Hematopoietic multipotent progenitor cell treated with erythropoietin and hydrocortisone succinate and interleukin-3 and kit ligand, for 4 days (in vitro differentiated cells): ENCODE data around the gene CDK14.

Source experiments
- DNase-seq: peaks from one replicate; pipeline ENCODE4 v3.0.0-alpha.2; 2015

The CDK14 gene

DNA sequence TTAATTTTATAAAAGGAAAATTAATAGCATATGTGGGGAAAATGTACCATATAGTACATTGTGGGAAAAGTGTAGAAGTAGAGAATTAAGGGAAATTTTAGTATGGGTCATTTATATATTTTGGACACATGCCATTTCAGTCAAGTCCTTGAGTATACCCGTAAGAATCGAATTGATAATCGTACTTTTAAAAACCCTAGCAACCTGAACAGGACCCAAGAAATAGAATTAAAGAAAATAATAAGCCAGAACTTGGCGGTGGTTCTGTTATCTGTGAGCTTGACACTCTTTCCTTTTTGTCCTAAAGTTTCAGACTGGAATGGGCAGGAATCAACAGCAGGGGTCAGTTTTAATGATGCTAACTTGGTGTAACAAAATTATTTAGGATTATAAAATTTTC is 221.0 kb downstream of the CDK14 start:
- DNase-seq = no peak

GRCh38 chr7:90817846-90818245 is 221.7 kb downstream of the CDK14 start:
- no peak for DNase-seq

- DNase-seq = no peak
Observed at GRCh38 chr7:90818341-90818740, 222.2 kb downstream of the CDK14 start.

DNA sequence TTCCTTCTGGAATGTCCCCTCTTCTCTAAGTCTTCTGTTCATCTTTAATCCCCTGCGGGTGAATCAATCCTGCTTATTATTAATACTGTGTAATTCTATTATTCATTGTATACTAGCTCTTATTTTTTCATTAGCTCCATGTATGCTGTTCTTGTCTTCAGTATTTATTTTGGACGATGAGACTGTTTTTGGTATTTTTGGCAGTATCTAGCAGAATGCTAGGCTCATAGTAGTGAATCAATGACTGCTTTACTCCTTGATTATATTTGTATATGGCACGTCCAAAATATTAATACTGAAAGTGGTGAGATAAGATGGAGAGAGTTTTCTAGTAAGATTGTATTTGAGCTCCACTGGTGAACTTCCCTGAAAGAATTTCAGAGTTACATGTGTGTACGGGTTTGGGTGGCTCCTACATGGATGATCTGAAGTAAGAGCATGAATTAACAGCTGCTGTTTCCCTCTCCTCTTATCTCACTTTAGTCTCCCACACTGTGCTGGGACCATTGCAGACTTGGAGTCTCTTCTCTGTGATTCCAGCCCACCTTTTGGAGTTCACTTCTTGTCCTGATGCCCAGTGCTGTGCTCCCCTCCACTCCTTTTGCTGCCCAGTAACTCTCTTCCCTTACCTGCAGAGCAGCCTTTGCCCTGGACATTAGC is 226.0 kb downstream of the CDK14 start:
- DNase-seq = no peak

- DNase-seq = no peak
Observed at GRCh38 chr7:90824386-90825307, 228.5 kb downstream of the CDK14 start.

DNA sequence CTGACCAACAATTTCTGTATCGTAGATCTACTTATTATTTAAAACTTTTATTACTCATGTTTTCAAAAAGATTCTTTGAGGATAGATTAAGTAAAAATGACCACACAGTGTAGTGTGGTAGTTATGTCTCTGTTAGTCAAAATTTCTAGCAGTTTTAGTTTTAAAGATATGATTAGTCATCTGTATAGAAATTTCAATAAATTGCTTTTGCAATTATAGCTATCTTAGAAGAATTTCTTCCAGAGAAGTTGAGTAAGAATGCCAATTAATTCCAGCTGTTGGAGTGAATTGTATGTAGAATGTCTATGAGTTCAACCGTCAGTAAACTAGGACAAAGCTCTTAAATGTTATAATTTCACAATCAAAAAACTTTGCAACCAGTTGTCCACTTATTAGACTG is 229.7 kb downstream of the CDK14 start:
- no peak for DNase-seq

DNA sequence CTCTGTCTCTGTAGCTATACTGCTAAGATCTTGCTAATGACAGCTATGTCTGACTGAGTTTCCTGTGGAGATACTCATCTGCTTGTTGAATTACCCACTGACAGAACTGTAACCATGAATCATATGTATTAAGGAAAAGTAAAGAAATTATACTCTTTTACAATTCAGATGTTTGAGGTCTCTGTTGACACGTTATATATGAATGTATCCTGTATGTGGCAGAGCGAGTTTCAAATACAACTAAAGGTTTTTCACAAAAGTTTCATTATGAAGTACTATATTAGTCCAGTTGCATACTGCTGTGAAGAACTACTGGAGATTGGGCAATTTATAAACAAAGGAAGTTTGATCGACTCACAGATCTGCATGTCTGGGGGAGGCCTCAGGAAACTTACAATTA is 232.5 kb downstream of the CDK14 start:
- no peak for DNase-seq

DNA sequence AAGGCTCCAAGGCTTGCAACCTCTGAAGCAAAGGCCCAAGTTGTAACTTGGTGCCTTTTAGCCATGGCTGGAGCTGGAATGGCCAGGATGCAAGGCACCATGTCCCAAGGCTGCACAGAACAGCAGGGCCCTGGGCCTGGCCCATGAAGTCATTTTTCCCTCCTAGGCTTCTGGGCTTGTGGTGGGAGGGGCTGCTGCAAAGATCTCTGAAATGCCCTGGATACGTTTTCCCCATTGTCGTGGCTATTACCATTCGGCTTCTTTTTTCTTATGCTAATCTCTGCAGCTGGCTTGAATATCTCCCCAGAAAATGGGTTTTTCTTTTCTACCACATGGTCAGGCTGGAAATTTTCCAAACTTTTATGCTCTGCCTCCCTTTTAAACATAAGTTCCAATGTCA is 234.2 kb downstream of the CDK14 start:
- no peak for DNase-seq

DNA sequence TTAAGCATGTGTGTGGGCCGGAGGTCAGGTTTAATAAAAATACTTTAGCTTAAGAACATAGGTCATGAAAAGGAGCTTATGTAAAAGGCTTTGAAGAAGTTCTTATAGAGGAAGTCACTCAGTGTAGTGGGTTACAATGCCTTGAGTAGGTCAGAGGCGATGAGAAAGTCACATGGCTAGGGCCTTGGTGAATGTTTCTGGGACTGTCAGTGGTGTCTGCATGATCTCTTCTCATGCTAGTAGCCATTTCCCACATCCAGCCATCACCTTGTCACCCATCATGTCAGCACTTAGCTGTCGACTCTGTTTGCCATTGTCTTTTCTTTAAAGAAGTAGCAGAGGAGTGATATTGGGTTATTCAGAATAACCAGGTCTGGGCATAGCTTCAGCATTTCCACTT is 236.6 kb downstream of the CDK14 start:
- DNase-seq = no peak

DNA sequence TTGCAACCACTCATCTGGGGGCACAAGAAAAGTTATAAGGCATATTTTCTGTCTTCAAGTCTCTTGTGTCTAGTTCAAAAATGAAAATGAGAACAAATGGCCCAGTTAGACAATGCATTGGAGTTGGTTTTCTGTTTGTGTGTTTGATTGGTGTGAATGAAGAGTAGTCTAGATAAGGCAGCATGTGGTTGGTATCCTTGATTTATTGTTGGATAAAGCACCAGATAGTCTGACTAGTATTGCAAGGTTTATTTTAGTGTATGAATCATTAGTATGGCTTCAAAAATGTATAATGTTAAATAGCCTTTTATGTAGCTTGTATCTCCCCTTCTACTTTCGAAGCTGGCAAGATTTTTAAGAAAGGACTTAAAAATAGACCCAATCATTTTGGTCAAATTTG is 237.3 kb downstream of the CDK14 start:
- DNase-seq = peak; percentile 7

DNA sequence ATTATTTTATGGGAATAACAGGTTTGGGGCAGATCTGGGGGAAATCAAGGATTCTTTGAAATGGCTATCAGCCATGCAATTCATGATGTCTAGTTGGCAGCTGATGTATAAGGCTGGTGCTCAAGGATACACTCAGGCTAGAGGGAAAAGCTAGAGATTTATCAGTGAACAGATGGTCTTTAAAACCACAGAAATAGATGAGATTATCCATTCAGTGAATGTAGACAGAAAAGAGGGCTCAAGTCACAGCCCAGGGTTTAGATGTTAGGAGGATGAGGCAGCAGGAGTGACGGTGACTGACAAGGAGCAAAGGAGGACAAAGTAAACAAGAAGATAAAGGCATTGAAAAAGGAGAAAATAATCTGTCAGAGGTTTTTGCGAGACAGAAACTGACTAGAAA is 238.7 kb downstream of the CDK14 start:
- DNase-seq = peak; percentile 59

GRCh38 chr7:90835861-90836260 is 239.7 kb downstream of the CDK14 start:
- no peak for DNase-seq

DNA sequence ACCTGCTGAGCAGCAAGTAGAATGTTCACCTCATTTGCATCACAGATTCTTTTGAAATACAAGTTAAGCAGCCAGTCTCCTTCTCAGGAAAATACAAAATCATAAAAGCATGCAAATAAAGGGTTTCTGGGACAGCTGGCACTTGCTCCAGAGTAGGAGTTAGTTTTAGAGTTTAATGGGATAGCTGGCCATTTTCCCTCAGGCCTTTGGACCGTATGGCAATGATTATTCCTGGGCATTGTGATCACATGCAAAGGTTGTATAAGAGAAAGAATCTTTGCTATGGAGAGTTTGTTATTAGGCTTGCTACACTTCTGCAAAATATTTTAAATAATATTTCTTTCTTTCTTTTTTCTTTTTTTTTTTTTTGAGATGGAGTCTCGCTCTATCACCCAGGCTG is 240.8 kb downstream of the CDK14 start:
- no peak for DNase-seq

GRCh38 chr7:90838799-90839198 is 242.7 kb downstream of the CDK14 start:
- no peak for DNase-seq

- DNase-seq = no peak
Observed at GRCh38 chr7:90839316-90839715, 243.2 kb downstream of the CDK14 start.

DNA sequence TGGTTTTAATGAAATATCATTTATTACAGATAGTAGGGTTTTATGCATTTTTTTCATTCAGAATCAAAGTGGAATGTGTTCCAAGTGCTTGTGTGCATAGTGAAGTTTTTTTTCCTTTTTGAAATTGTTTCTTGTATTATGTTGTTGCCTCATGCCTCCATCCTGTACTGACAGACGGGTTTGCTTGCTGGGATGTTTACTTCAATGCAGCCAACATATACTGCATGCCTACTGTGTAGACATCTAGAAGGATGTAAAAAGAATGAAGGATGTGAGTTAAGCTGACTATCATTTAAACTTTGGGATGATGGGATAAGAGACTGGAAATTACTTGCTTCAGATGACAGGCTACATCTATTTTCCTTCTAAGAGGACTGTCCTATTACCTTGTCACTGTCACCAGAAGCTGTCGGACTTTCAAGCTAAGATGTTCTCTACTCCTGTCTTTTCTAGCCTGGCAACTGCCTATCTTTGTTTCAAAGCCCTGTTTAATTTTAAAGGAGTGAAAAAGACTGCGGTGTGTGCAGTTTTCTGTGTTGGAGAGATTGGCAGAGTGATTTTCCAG is 243.7 kb downstream of the CDK14 start:
- DNase-seq = no peak

GRCh38 chr7:90841759-90842429 is 245.8 kb downstream of the CDK14 start:
- no peak for DNase-seq

GRCh38 chr7:90842430-90842788 is 246.3 kb downstream of the CDK14 start:
- no peak for DNase-seq

- no peak for DNase-seq
Observed at GRCh38 chr7:90843472-90843871, 247.4 kb downstream of the CDK14 start.

- no peak for DNase-seq
Observed at GRCh38 chr7:90844421-90844820, 248.3 kb downstream of the CDK14 start.

GRCh38 chr7:90846192-90846591 is 250.1 kb downstream of the CDK14 start:
- DNase-seq = no peak

- no peak for DNase-seq
Observed at GRCh38 chr7:90850066-90850465, 253.9 kb downstream of the CDK14 start.

GRCh38 chr7:90850471-90850870 is 254.3 kb downstream of the CDK14 start:
- peak; percentile 13 for DNase-seq

DNA sequence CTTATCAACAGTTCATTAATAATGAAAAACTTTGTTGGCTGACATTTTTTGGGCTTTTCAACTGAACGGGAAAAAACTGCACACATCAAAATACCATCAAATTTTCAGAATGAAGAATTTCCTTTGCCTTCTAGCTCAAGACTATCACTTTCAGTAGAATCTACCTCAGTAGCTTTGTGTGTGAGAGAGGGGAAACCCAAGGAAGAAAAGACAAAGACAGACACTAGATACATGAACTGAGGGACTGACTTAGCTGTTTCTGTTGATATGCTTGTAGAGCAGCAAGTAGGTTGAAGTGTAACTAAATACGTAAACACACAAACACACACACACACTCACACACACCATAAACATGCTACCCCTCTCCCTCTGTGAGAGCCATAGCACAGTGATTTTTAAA is 257.1 kb downstream of the CDK14 start:
- no peak for DNase-seq
